Measurements from ENCODE around the gene RPLP1. TPM values are rescaled to one million over a fixed set of nuclear protein-coding genes. Genes with fewer than 3 reads are reported as not detected.

RPLP1 gene
- total RNA-seq (65.9 TPM), polyA plus RNA-seq (1,936 TPM)

- H3K36me3 ChIP-seq (ENCODE audit: insufficient read depth), result peaks cover 3% of the 10 kb centered on the region
- peak within 1 kb of the TSS; percentile 53 for H3K4me3 ChIP-seq (ENCODE audit: low read depth, low read length)
- under 1% methylated on average over 77 of the region's 77 CpGs for WGBS
- peaks cover 2% of the 10 kb centered on the region for H3K4me1 ChIP-seq (ENCODE audit: insufficient read depth)
- peak within 1 kb of the TSS; percentile 77 for H3K27ac ChIP-seq (ENCODE audit: low read depth)
- peak; percentile 91 for DNase-seq (ENCODE audit: extremely low spot score)
These were observed at the start of gene RPLP1 for GRCh38 chr15:69452692-69453521. RPLP1 (plus strand) TSS chr15:69452818; CDS start chr15:69452949, 131 bp downstream.

GRCh38 chr15:69403594-69403993 lies 49.0 kb upstream of the RPLP1 start:
- 40% methylated on average over 4 of the region's 4 CpGs for WGBS
- Histone ChIP-seq H3K4me3 (ENCODE audit: low read depth, low read length) (no peak overlapping the region), H3K27ac (ENCODE audit: low read depth) (no peak overlapping the region), H3K4me1 (ENCODE audit: insufficient read depth) (no peaks in the 10 kb centered on the region), H3K36me3 (ENCODE audit: insufficient read depth) (no peaks in the 10 kb centered on the region)
- no peak for DNase-seq (ENCODE audit: extremely low spot score)

- no peaks in the 10 kb centered on the region for H3K36me3 ChIP-seq (ENCODE audit: insufficient read depth)
- H3K4me1 ChIP-seq (ENCODE audit: insufficient read depth), result no peaks in the 10 kb centered on the region
- no peak overlapping the region for H3K4me3 ChIP-seq (ENCODE audit: low read depth, low read length)
- DNase-seq (ENCODE audit: extremely low spot score), result no peak
- no peak overlapping the region for H3K27ac ChIP-seq (ENCODE audit: low read depth)
- WGBS, result 44% methylated on average over 3 of the region's 3 CpGs
These were observed 47.5 kb upstream of the RPLP1 start for GRCh38 chr15:69405110-69405509.

- no peak for DNase-seq (ENCODE audit: extremely low spot score)
- no peak overlapping the region for H3K27ac ChIP-seq (ENCODE audit: low read depth)
- no peak overlapping the region for H3K4me3 ChIP-seq (ENCODE audit: low read depth, low read length)
- 88% methylated on average over 3 of the region's 3 CpGs for WGBS
- no peaks in the 10 kb centered on the region for H3K4me1 ChIP-seq (ENCODE audit: insufficient read depth)
- H3K36me3 ChIP-seq (ENCODE audit: insufficient read depth), result no peaks in the 10 kb centered on the region
These were observed 44.8 kb upstream of the RPLP1 start for GRCh38 chr15:69407719-69408400.

- H3K4me1 ChIP-seq (ENCODE audit: insufficient read depth), result no peaks in the 10 kb centered on the region
- WGBS, result 76% methylated on average over 3 of the region's 3 CpGs
- H3K4me3 ChIP-seq (ENCODE audit: low read depth, low read length), result no peak overlapping the region
- no peak for DNase-seq (ENCODE audit: extremely low spot score)
- no peaks in the 10 kb centered on the region for H3K36me3 ChIP-seq (ENCODE audit: insufficient read depth)
- H3K27ac ChIP-seq (ENCODE audit: low read depth), result no peak overlapping the region
These were observed 43.8 kb upstream of the RPLP1 start for GRCh38 chr15:69408841-69409240.

- DNase-seq (ENCODE audit: extremely low spot score), result no peak
- no peak overlapping the region for H3K4me3 ChIP-seq (ENCODE audit: low read depth, low read length)
- H3K27ac ChIP-seq (ENCODE audit: low read depth), result no peak overlapping the region
- H3K36me3 ChIP-seq (ENCODE audit: insufficient read depth), result no peaks in the 10 kb centered on the region
- no peaks in the 10 kb centered on the region for H3K4me1 ChIP-seq (ENCODE audit: insufficient read depth)
- 70% methylated on average over 9 of the region's 9 CpGs for WGBS
These were observed 42.3 kb upstream of the RPLP1 start for GRCh38 chr15:69410248-69410874.

GRCh38 chr15:69412274-69412673 lies 40.3 kb upstream of the RPLP1 start:
- DNase-seq (ENCODE audit: extremely low spot score), result no peak
- no peaks in the 10 kb centered on the region for H3K4me1 ChIP-seq (ENCODE audit: insufficient read depth)
- H3K4me3 ChIP-seq (ENCODE audit: low read depth, low read length), result no peak overlapping the region
- no peak overlapping the region for H3K27ac ChIP-seq (ENCODE audit: low read depth)
- no peaks in the 10 kb centered on the region for H3K36me3 ChIP-seq (ENCODE audit: insufficient read depth)

- Histone ChIP-seq H3K36me3 (ENCODE audit: insufficient read depth) (no peaks in the 10 kb centered on the region), H3K4me3 (ENCODE audit: low read depth, low read length) (no peak overlapping the region)
- DNase-seq (ENCODE audit: extremely low spot score), result no peak
These were observed 39.9 kb upstream of the RPLP1 start for GRCh38 chr15:69412701-69413100.

GRCh38 chr15:69413822-69414700 lies 38.6 kb upstream of the RPLP1 start, which contains the start of gene KIF23:
KIF23 (plus strand) TSS chr15:69414349; CDS start chr15:69414466, 117 bp downstream.
- H3K4me1 ChIP-seq (ENCODE audit: insufficient read depth), result no peaks in the 10 kb centered on the region
- H3K27ac ChIP-seq (ENCODE audit: low read depth), result no peak within 1 kb of the TSS
- H3K36me3 ChIP-seq (ENCODE audit: insufficient read depth), result no peaks in the 10 kb centered on the region
- DNase-seq (ENCODE audit: extremely low spot score), result peak; percentile 82
- peak within 1 kb of the TSS; percentile 77 for H3K4me3 ChIP-seq (ENCODE audit: low read depth, low read length)
- WGBS, result 2% methylated on average over 78 of the region's 78 CpGs

More at GRCh38 chr15:69412701-69413100, 39.9 kb upstream of the RPLP1 start:
- H3K4me1 ChIP-seq (ENCODE audit: insufficient read depth), result no peaks in the 10 kb centered on the region
- WGBS, result 84% methylated on average over 1 of the region's 1 CpG
- H3K27ac ChIP-seq (ENCODE audit: low read depth), result no peak overlapping the region

GRCh38 chr15:69414701-69415167 lies 37.9 kb upstream of the RPLP1 start:
- under 1% methylated on average over 29 of the region's 29 CpGs for WGBS
- no peak overlapping the region for H3K27ac ChIP-seq (ENCODE audit: low read depth)
- no peaks in the 10 kb centered on the region for H3K4me1 ChIP-seq (ENCODE audit: insufficient read depth)
- DNase-seq (ENCODE audit: extremely low spot score), result no peak
- no peaks in the 10 kb centered on the region for H3K36me3 ChIP-seq (ENCODE audit: insufficient read depth)
- peak overlapping the region; percentile 77 for H3K4me3 ChIP-seq (ENCODE audit: low read depth, low read length)

- no peaks in the 10 kb centered on the region for H3K4me1 ChIP-seq (ENCODE audit: insufficient read depth)
- no peak overlapping the region for H3K4me3 ChIP-seq (ENCODE audit: low read depth, low read length)
- H3K36me3 ChIP-seq (ENCODE audit: insufficient read depth), result no peaks in the 10 kb centered on the region
- WGBS, result 61% methylated on average over 3 of the region's 3 CpGs
- no peak for DNase-seq (ENCODE audit: extremely low spot score)
- H3K27ac ChIP-seq (ENCODE audit: low read depth), result no peak overlapping the region
These were observed 37.2 kb upstream of the RPLP1 start for GRCh38 chr15:69415381-69415780.

GRCh38 chr15:69417581-69417980 lies 35.0 kb upstream of the RPLP1 start:
- H3K36me3 ChIP-seq (ENCODE audit: insufficient read depth), result no peaks in the 10 kb centered on the region
- no peak for DNase-seq (ENCODE audit: extremely low spot score)
- H3K27ac ChIP-seq (ENCODE audit: low read depth), result no peak overlapping the region
- H3K4me3 ChIP-seq (ENCODE audit: low read depth, low read length), result no peak overlapping the region
- H3K4me1 ChIP-seq (ENCODE audit: insufficient read depth), result no peaks in the 10 kb centered on the region

GRCh38 chr15:69421498-69421897 lies 31.1 kb upstream of the RPLP1 start:
- no peak for DNase-seq (ENCODE audit: extremely low spot score)
- no peaks in the 10 kb centered on the region for H3K4me1 ChIP-seq (ENCODE audit: insufficient read depth)
- no peak overlapping the region for H3K27ac ChIP-seq (ENCODE audit: low read depth)
- H3K4me3 ChIP-seq (ENCODE audit: low read depth, low read length), result no peak overlapping the region
- H3K36me3 ChIP-seq (ENCODE audit: insufficient read depth), result no peaks in the 10 kb centered on the region
